ENCODE results near the gene MFGE8.

MFGE8 gene

DNA sequence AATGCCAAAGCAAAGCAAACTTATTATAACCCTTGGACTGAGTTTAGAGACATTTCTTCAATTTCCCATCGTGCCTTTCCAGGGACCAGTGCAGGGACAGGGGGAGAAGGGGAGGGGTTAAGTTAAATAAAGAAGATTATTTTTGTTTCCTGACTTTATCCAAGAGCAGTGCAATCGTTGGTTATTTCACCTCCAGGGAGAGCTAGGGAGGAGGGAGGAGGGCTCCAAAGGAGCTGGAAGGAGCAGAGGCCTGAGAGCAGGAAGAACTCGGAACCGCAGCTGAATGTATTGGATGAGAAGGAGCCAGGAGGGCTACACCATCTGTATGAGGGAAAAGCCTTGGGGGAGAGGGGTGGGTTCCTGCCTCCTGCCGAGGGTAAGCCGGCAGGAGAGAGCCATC lies 38.5 kb downstream of the MFGE8 start:
- Histone ChIP-seq H3K27me3 (replicated peaks in 2 of 5; ENCODE audit: control insufficient read depth in 4 of 5, insufficient read depth in 5 of 5, low read length in 4 of 5) (peaks cover 0 to 14% (median 4%) of the 10 kb centered on the region in 5 experiments), H3K4me3 (ENCODE audit: control insufficient read depth in 1 of 7, extremely low read depth in 1 of 7, insufficient read depth in 4 of 7, low read depth in 2 of 7, low read length in 6 of 7) (no peak overlapping the region), H3K4me1 (ENCODE audit: control extremely low read depth in 1 of 4, control insufficient read depth in 4 of 4, insufficient read depth in 4 of 4, low read length in 3 of 4) (no peaks in the 10 kb centered on the region), H3K27ac (ENCODE audit: insufficient read depth in 1 of 2, low read depth in 1 of 2, low read length in 2 of 2, poor library complexity in 1 of 2, severe bottlenecking in 2 of 2) (no peak overlapping the region), H3K36me3 (ENCODE audit: control insufficient read depth in 4 of 4, insufficient read depth in 4 of 4, low read length in 3 of 4) (peaks cover 0 to 2% (median 0%) of the 10 kb centered on the region in 4 experiments), H3K9me3 (ENCODE audit: control extremely low read depth in 1 of 5, control insufficient read depth in 4 of 5, insufficient read depth in 2 of 5, low read depth in 1 of 5, low read length in 4 of 5) (no peaks in the 10 kb centered on the region)
- 79% methylated on average over 5 of the region's 6 CpGs for WGBS (ENCODE audit: insufficient coverage)
- no peak for DNase-seq
- CTCF ChIA-PET, result interaction anchor here (1.1 to 1.2 kb wide), 2 partner anchors 9 to 250 kb away, joined by 3 read pairs; no protein-coding TSS in a partner anchor
- POLR2A ChIA-PET, result no interaction called here

DNA sequence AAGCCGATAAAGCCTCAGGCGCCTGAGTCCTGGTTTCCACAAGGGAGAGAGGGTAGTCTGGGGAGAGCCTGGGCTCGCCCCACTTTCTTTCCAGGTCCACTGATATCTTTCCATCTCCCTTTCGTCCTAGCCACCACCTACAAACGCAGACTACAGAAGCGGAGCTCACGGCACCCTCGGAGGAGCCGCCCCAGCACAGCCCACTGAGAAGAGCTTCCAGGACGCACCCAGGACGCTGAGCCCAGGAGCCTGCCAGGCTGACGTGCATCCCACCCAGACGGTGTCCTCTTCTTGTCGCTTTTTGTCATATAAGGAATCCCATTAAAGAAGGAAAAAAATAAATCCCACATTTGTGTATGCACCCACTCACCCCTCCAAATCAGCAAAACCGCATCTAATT lies 38.9 kb downstream of the MFGE8 start:
- H3K9me3 ChIP-seq (ENCODE audit: control extremely low read depth in 1 of 5, control insufficient read depth in 4 of 5, insufficient read depth in 2 of 5, low read depth in 1 of 5, low read length in 4 of 5), result no peaks in the 10 kb centered on the region
- no peak overlapping the region for H3K27ac ChIP-seq (ENCODE audit: insufficient read depth in 1 of 2, low read depth in 1 of 2, low read length in 2 of 2, poor library complexity in 1 of 2, severe bottlenecking in 2 of 2)
- ChIA-PET CTCF (interaction anchor here (1.1 to 1.2 kb wide), 2 partner anchors 9 to 249 kb away, joined by 3 read pairs; no protein-coding TSS in a partner anchor), POLR2A (no interaction called here)
- peaks cover 0 to 14% (median 4%) of the 10 kb centered on the region in 5 experiments for H3K27me3 ChIP-seq (replicated peaks in 2 of 5; ENCODE audit: control insufficient read depth in 4 of 5, insufficient read depth in 5 of 5, low read length in 4 of 5)
- no peaks in the 10 kb centered on the region for H3K4me1 ChIP-seq (ENCODE audit: control extremely low read depth in 1 of 4, control insufficient read depth in 4 of 4, insufficient read depth in 4 of 4, low read length in 3 of 4)
- peaks cover 0 to 2% (median 0%) of the 10 kb centered on the region in 4 experiments for H3K36me3 ChIP-seq (ENCODE audit: control insufficient read depth in 4 of 4, insufficient read depth in 4 of 4, low read length in 3 of 4)
- H3K4me3 ChIP-seq (ENCODE audit: control insufficient read depth in 1 of 7, extremely low read depth in 1 of 7, insufficient read depth in 4 of 7, low read depth in 2 of 7, low read length in 6 of 7), result no peak overlapping the region
- whole genome bisulfite sequencing (ENCODE audit: insufficient coverage), result 97% methylated on average over 12 of the region's 15 CpGs
- DNase-seq, result no peak

DNA sequence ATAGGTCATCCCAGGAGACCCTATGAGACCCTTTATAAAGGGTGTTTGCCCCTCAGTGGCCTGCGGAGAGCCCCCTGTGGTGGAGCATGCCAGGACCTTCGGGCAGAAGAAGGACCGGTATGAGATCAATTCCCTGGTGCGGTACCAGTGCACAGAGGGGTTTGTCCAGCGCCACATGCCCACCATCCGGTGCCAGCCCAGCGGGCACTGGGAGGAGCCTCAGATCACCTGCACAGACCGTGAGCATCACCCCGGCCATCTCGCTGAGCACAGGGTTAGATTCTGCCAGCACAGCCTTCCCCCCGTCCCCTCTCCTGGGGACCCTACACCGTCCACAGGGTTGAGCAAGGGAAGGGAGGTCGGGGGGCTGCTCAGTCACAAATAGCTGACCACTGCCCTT lies 39.4 kb downstream of the MFGE8 start:
- WGBS (ENCODE audit: insufficient coverage), result 97% methylated on average over 13 of the region's 13 CpGs
- Histone ChIP-seq H3K4me1 (ENCODE audit: control extremely low read depth in 1 of 4, control insufficient read depth in 4 of 4, insufficient read depth in 4 of 4, low read length in 3 of 4) (no peaks in the 10 kb centered on the region), H3K36me3 (ENCODE audit: control insufficient read depth in 4 of 4, insufficient read depth in 4 of 4, low read length in 3 of 4) (peaks cover 0 to 2% (median 0%) of the 10 kb centered on the region in 4 experiments), H3K9me3 (ENCODE audit: control extremely low read depth in 1 of 5, control insufficient read depth in 4 of 5, insufficient read depth in 2 of 5, low read depth in 1 of 5, low read length in 4 of 5) (no peaks in the 10 kb centered on the region), H3K27ac (ENCODE audit: insufficient read depth in 1 of 2, low read depth in 1 of 2, low read length in 2 of 2, poor library complexity in 1 of 2, severe bottlenecking in 2 of 2) (no peak overlapping the region), H3K4me3 (ENCODE audit: control insufficient read depth in 1 of 7, extremely low read depth in 1 of 7, insufficient read depth in 4 of 7, low read depth in 2 of 7, low read length in 6 of 7) (no peak overlapping the region), H3K27me3 (replicated peaks in 2 of 5; ENCODE audit: control insufficient read depth in 4 of 5, insufficient read depth in 5 of 5, low read length in 4 of 5) (peaks cover 0 to 14% (median 4%) of the 10 kb centered on the region in 5 experiments)
- CTCF ChIA-PET, result interaction anchor here (1.2 kb wide), 1 partner anchor 249 kb away, joined by 3 read pairs; no protein-coding TSS in a partner anchor
- POLR2A ChIA-PET, result no interaction called here
- no peak for DNase-seq

DNA sequence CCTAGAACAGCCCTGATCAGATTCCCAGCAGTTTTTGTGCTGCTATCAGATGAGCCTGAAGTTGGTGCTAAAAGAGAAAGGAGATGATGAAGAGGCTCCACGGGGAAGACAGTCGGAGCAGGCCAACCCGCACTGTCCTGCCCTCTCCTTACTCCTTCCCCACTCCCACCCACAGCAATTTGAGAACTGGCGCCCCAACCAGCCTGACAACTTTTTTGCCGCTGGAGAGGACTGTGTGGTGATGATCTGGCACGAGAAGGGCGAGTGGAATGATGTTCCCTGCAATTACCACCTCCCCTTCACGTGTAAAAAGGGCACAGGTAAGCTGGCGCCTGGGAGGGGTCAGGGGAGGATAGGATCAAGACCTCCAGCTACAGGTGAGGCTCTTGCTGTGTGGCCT lies 40.5 kb downstream of the MFGE8 start:
- Histone ChIP-seq H3K4me3 (ENCODE audit: control insufficient read depth in 1 of 7, extremely low read depth in 1 of 7, insufficient read depth in 4 of 7, low read depth in 2 of 7, low read length in 6 of 7) (no peak overlapping the region), H3K36me3 (ENCODE audit: control insufficient read depth in 4 of 4, insufficient read depth in 4 of 4, low read length in 3 of 4) (no peaks in the 10 kb centered on the region), H3K27me3 (replicated peaks in 2 of 5; ENCODE audit: control insufficient read depth in 4 of 5, insufficient read depth in 5 of 5, low read length in 4 of 5) (peaks cover 0 to 18% (median 5%) of the 10 kb centered on the region in 5 experiments), H3K9me3 (ENCODE audit: control extremely low read depth in 1 of 5, control insufficient read depth in 4 of 5, insufficient read depth in 2 of 5, low read depth in 1 of 5, low read length in 4 of 5) (no peaks in the 10 kb centered on the region), H3K27ac (ENCODE audit: insufficient read depth in 1 of 2, low read depth in 1 of 2, low read length in 2 of 2, poor library complexity in 1 of 2, severe bottlenecking in 2 of 2) (no peak overlapping the region), H3K4me1 (ENCODE audit: control extremely low read depth in 1 of 4, control insufficient read depth in 4 of 4, insufficient read depth in 4 of 4, low read length in 3 of 4) (no peaks in the 10 kb centered on the region)
- no peak for DNase-seq
- CTCF ChIA-PET, result interaction anchor here (0.7 to 1.8 kb wide), 2 partner anchors 11 to 234 kb away, joined by 3 to 6 read pairs; no protein-coding TSS in a partner anchor
- POLR2A ChIA-PET, result no interaction called here
- 88% methylated on average over 4 of the region's 9 CpGs for WGBS (ENCODE audit: insufficient coverage)

DNA sequence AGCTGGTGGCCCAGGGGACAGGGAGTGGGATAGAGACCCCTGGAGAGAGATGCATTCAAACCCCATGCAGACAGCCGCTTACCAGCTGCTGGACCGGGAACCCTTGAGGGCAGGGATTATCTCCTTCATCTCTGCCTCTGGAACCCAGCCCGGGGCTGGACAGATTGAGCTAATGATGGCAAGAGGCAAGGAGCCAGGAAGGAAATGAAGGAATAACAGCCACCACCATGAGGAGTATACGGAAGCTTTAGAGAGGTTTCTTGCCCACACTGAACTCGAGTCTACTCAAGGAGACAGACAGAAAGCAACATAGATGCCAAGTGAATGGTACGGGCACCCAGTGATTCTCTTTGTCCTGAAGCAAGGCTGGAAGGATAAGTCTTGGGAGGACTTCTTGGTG lies 41.1 kb downstream of the MFGE8 start:
- ChIA-PET POLR2A (no interaction called here), CTCF (interaction anchor here (0.6 to 1.8 kb wide), 4 partner anchors 12 to 234 kb away, joined by 3 to 6 read pairs (median 4); no protein-coding TSS in a partner anchor)
- DNase-seq, result no peak
- Histone ChIP-seq H3K36me3 (ENCODE audit: control insufficient read depth in 4 of 4, insufficient read depth in 4 of 4, low read length in 3 of 4) (no peaks in the 10 kb centered on the region), H3K4me3 (ENCODE audit: control insufficient read depth in 1 of 7, extremely low read depth in 1 of 7, insufficient read depth in 4 of 7, low read depth in 2 of 7, low read length in 6 of 7) (no peak overlapping the region), H3K4me1 (ENCODE audit: control extremely low read depth in 1 of 4, control insufficient read depth in 4 of 4, insufficient read depth in 4 of 4, low read length in 3 of 4) (no peaks in the 10 kb centered on the region), H3K27ac (ENCODE audit: insufficient read depth in 1 of 2, low read depth in 1 of 2, low read length in 2 of 2, poor library complexity in 1 of 2, severe bottlenecking in 2 of 2) (no peak overlapping the region), H3K27me3 (replicated peaks in 2 of 5; ENCODE audit: control insufficient read depth in 4 of 5, insufficient read depth in 5 of 5, low read length in 4 of 5) (peaks cover 0 to 18% (median 5%) of the 10 kb centered on the region in 5 experiments), H3K9me3 (ENCODE audit: control extremely low read depth in 1 of 5, control insufficient read depth in 4 of 5, insufficient read depth in 2 of 5, low read depth in 1 of 5, low read length in 4 of 5) (no peaks in the 10 kb centered on the region)
- WGBS (ENCODE audit: insufficient coverage), result 88% methylated on average over 5 of the region's 6 CpGs

DNA sequence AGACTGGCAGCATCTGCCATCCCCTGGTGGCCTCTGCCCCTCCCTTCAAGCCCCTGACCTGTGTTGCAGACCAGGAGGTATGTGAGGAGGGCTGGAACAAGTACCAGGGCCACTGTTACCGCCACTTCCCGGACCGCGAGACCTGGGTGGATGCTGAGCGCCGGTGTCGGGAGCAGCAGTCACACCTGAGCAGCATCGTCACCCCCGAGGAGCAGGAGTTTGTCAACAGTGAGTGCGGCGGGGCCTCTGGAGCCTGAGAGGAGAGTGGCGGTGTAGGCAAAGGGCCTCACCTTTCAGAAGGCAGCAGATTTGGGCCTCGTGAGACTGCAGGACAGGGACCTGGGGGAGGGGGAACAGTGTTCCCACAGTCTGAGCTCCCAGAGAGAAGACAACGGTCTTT lies 41.9 kb downstream of the MFGE8 start:
- Histone ChIP-seq H3K4me3 (ENCODE audit: control insufficient read depth in 1 of 7, extremely low read depth in 1 of 7, insufficient read depth in 4 of 7, low read depth in 2 of 7, low read length in 6 of 7) (no peak overlapping the region), H3K27me3 (replicated peaks in 2 of 5; ENCODE audit: control insufficient read depth in 4 of 5, insufficient read depth in 5 of 5, low read length in 4 of 5) (peaks cover 0 to 18% (median 5%) of the 10 kb centered on the region in 5 experiments), H3K9me3 (ENCODE audit: control extremely low read depth in 1 of 5, control insufficient read depth in 4 of 5, insufficient read depth in 2 of 5, low read depth in 1 of 5, low read length in 4 of 5) (no peaks in the 10 kb centered on the region), H3K4me1 (ENCODE audit: control extremely low read depth in 1 of 4, control insufficient read depth in 4 of 4, insufficient read depth in 4 of 4, low read length in 3 of 4) (no peaks in the 10 kb centered on the region), H3K27ac (ENCODE audit: insufficient read depth in 1 of 2, low read depth in 1 of 2, low read length in 2 of 2, poor library complexity in 1 of 2, severe bottlenecking in 2 of 2) (no peak overlapping the region), H3K36me3 (ENCODE audit: control insufficient read depth in 4 of 4, insufficient read depth in 4 of 4, low read length in 3 of 4) (no peaks in the 10 kb centered on the region)
- DNase-seq, result no peak
- ChIA-PET CTCF (interaction anchor here (0.7 to 2.3 kb wide), 5 partner anchors 7 to 250 kb away, joined by 3 to 8 read pairs (median 4); partner anchors contain the start of gene AEN), POLR2A (no interaction called here)
- WGBS (ENCODE audit: insufficient coverage), result 89% methylated on average over 14 of the region's 14 CpGs

DNA sequence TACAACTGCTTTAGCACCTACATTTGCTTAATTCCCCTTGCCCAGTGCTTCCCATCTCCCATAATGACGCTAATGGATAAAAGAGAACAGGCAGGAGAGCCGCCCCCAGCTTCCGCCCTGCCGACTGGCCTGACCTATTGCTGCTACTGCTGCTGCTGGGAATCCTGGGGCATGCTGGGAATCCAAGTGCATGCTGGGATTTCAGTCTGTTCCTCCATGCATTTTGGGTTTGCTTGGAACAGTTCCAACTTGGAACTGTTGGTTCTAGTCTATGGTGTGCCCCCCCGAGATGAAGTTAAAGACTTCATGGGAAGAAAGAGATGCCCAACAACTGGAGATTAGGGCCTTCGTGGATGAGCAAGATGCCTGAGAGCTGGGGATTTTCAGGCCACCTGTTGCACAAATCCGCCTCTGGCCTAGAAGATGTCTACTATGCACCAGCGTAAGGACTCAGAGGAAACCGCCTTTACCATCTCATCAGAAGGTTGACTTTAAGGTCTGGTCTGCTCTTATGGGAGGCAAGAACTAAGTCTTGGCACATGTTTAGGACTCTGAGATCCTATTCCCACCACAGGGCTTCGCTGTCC lies 46.8 kb downstream of the MFGE8 start:
- ChIA-PET POLR2A (interaction anchor here (0.6 kb wide), 1 partner anchor 47 kb away, joined by 4 read pairs; no protein-coding TSS in a partner anchor), CTCF (interaction anchor here (1.8 kb wide), 1 partner anchor 12 kb away, joined by 4 read pairs; no protein-coding TSS in a partner anchor)
- 96% methylated on average over 10 of the region's 10 CpGs for WGBS (ENCODE audit: insufficient coverage)
- H3K4me3 ChIP-seq (ENCODE audit: control insufficient read depth in 1 of 7, extremely low read depth in 1 of 7, insufficient read depth in 4 of 7, low read depth in 2 of 7, low read length in 6 of 7), result no peak overlapping the region
- H3K36me3 ChIP-seq (ENCODE audit: control insufficient read depth in 4 of 4, insufficient read depth in 4 of 4, low read length in 3 of 4), result no peaks in the 10 kb centered on the region
- no peak for DNase-seq
- no peak overlapping the region for H3K27ac ChIP-seq (ENCODE audit: insufficient read depth in 1 of 2, low read depth in 1 of 2, low read length in 2 of 2, poor library complexity in 1 of 2, severe bottlenecking in 2 of 2)
- H3K4me1 ChIP-seq (ENCODE audit: control extremely low read depth in 1 of 4, control insufficient read depth in 4 of 4, insufficient read depth in 4 of 4, low read length in 3 of 4), result no peaks in the 10 kb centered on the region
- peaks cover 0 to 11% (median 0%) of the 10 kb centered on the region in 5 experiments for H3K27me3 ChIP-seq (replicated peaks in 2 of 5; ENCODE audit: control insufficient read depth in 4 of 5, insufficient read depth in 5 of 5, low read length in 4 of 5)
- H3K9me3 ChIP-seq (ENCODE audit: control extremely low read depth in 1 of 5, control insufficient read depth in 4 of 5, insufficient read depth in 2 of 5, low read depth in 1 of 5, low read length in 4 of 5), result peaks cover 0 to 4% (median 0%) of the 10 kb centered on the region in 5 experiments
